Ovary (tissue), 3 donors: ENCODE results near the gene PRM2.

ENCODE experiments used
- POLR2A ChIP-seq: fragments of 450-650 bp; IDR thresholded peaks from one replicate; pipeline ENCODE4 v1.6.1; 2017; ENCODE audit warnings: antibody characterized with exemption, mild to moderate bottlenecking, moderate library complexity
- TF ChIP-seq, protein P1 (sequence below), 3 donors: fragments of 450-650 bp in 2 of 3; fragments of 200-600 bp in 1 of 3; IDR thresholded peaks; one replicate each; pipeline versions ENCODE4 v1.5.1 to v1.8.0; 2016 to 2022; ENCODE audit warnings: antibody characterized with exemption in 3 of 3, mild to moderate bottlenecking in 1 of 3
- donor health status: DM: no; HTN: no; CAD: no.

DNA sequence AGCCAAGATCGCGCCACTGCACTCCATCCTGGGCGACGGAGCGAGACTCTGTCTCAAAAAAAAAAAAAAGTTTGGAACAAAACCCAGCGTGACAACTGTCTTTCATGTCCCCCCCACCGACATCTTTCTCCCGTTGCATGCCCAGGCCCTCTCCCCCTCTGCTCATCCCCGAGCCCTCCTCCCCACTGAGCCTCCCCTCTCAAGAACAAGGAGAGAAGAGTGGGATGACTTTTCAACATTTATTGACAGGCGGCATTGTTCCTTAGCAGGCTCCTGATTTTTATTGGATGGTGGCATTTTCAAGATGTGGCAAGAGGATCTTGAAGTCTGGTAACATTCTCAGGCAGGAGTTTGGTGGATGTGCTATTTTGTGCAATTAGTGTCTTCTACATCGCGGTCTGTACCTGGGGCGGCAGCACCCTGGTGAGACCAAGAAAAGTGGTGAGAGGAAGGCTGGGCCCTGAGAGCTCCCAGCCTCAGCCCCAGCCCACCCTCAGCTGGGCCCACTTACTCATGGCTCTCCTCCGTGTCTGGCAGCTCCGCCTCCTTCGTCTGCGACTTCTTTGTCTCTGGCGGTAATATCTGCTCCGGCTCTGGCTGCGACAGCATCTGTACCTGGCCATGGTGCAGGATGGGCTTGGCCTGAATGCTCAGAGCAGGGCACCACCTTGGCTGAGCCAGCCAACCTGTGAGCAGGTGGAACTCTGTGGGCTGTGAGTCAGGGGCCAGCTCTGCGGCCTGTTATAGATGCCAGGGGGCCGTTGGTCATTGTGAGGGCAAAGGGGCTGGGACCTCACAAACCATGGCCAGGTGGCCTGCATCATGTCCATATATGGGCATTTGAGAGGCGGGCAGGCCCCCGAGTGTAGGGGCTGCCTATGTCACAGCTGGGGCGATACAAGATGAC lies 4.6 kb upstream of the PRM2 start, which contains the start of gene PRM1:
- TF ChIP-seq POLR2A: no peak
- TF ChIP-seq, protein P1, sequence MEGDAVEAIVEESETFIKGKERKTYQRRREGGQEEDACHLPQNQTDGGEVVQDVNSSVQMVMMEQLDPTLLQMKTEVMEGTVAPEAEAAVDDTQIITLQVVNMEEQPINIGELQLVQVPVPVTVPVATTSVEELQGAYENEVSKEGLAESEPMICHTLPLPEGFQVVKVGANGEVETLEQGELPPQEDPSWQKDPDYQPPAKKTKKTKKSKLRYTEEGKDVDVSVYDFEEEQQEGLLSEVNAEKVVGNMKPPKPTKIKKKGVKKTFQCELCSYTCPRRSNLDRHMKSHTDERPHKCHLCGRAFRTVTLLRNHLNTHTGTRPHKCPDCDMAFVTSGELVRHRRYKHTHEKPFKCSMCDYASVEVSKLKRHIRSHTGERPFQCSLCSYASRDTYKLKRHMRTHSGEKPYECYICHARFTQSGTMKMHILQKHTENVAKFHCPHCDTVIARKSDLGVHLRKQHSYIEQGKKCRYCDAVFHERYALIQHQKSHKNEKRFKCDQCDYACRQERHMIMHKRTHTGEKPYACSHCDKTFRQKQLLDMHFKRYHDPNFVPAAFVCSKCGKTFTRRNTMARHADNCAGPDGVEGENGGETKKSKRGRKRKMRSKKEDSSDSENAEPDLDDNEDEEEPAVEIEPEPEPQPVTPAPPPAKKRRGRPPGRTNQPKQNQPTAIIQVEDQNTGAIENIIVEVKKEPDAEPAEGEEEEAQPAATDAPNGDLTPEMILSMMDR (IDR thresholded peaks at IDR 0.05): no peak
